SK-N-SH (cell line): ENCODE measurements around the gene PTPDC1. TPM values are rescaled to one million over a fixed set of nuclear protein-coding genes. Genes with fewer than 3 reads are reported as not detected.

Experiments used
- CTCF ChIA-PET: fragments of 300-600, 350-600 bp; formaldehyde crosslinking; extraction: SDS; loops from one replicate; lab custom pipeline; 2021; lab: Yijun Ruan, JAX
- POLR2A ChIA-PET: fragments of 350-600 bp; sonication (Branson Sonifier 250); formaldehyde crosslinking; extraction: SDS; loops from one replicate; lab custom pipeline; 2020; ENCODE audit warnings: antibody characterized with exemption, inconsistent platforms; lab: Yijun Ruan, JAX
- DNase-seq: peaks from one replicate; pipeline ENCODE4 v3.0.0; 2012
- H2AFZ ChIP-seq: fragments of 200-600 bp; sonication (generic); 2 replicates; pipeline ENCODE4 v1.8.1; 2016; ENCODE audit warnings: antibody characterized with exemption, mild to moderate bottlenecking, low read depth
- H3F3A ChIP-seq: fragments of 200-600 bp; sonication (generic); replicated peaks from 2 replicates; pipeline ENCODE3; 2016; ENCODE audit warnings: antibody characterized with exemption, mild to moderate bottlenecking; ENCODE audit not compliant: insufficient read depth
- H3K27ac ChIP-seq, 2 experiments: fragments of 200-500 bp in 1 of 2; fragments of 200-600 bp in 1 of 2; sonication (Bioruptor generic) in 1 of 2; sonication (generic), shearing (Covaris generic) in 1 of 2; 2 replicates each; pipeline versions ENCODE4 v1.5.1 to v1.6.1; 2014 to 2016; ENCODE audit warnings: low read depth in 2 of 2, inconsistent platforms in 1 of 2, low read length in 1 of 2, mild to moderate bottlenecking in 1 of 2, mixed read lengths in 1 of 2
- H3K27me3 ChIP-seq: fragments of 200-600 bp; sonication (generic), shearing (Covaris generic); 2 replicates; pipeline ENCODE4 v1.6.1; 2016; ENCODE audit warnings: mixed run types; ENCODE audit not compliant: insufficient read depth
- H3K36me3 ChIP-seq, 2 experiments: fragments of 200-500 bp in 1 of 2; fragments of 200-600 bp in 1 of 2; sonication (Bioruptor generic) in 1 of 2; sonication (generic) in 1 of 2; replicated peaks in 1 of 2; 2 replicates each; pipeline versions ENCODE3 to v1.5.1; 2014 to 2016; ENCODE audit warnings: low read length in 1 of 2, mild to moderate bottlenecking in 1 of 2; ENCODE audit not compliant: insufficient read depth in 2 of 2, control insufficient read depth in 1 of 2
- H3K4me1 ChIP-seq, 2 experiments: fragments of 200-500 bp in 1 of 2; fragments of 200-600 bp in 1 of 2; sonication (Bioruptor generic) in 1 of 2; sonication (generic), shearing (Covaris generic) in 1 of 2; 2 replicates each; pipeline versions ENCODE4 v1.5.1 to v1.6.1; 2014 to 2016; ENCODE audit warnings: low read depth in 1 of 2, low read length in 1 of 2, mixed run types in 1 of 2; ENCODE audit not compliant: insufficient read depth in 2 of 2, control insufficient read depth in 1 of 2
- H3K4me2 ChIP-seq: fragments of 200-600 bp; sonication (generic), shearing (Covaris generic); 2 replicates; pipeline ENCODE4 v1.6.1; 2017; ENCODE audit warnings: mixed run types
- H3K4me3 ChIP-seq, 2 experiments: fragments of 200-500 bp in 1 of 2; fragments of 200-600 bp in 1 of 2; sonication (Bioruptor generic) in 1 of 2; sonication (generic), shearing (Covaris generic) in 1 of 2; 2 replicates each; pipeline versions ENCODE4 v1.5.1 to v1.8.1; 2014 to 2016; ENCODE audit warnings: low read depth in 2 of 2, inconsistent platforms in 1 of 2, low read length in 1 of 2, mild to moderate bottlenecking in 1 of 2, mixed read lengths in 1 of 2, moderate library complexity in 1 of 2
- H3K79me2 ChIP-seq: fragments of 200-600 bp; sonication (generic); 2 replicates; pipeline ENCODE4 v1.8.1; 2017; ENCODE audit warnings: mild to moderate bottlenecking; ENCODE audit not compliant: insufficient read depth
- H3K9ac ChIP-seq: fragments of 200-600 bp; sonication (generic); 2 replicates; pipeline ENCODE4 v1.6.1; 2017; ENCODE audit warnings: mixed run types
- H3K9me2 ChIP-seq: fragments of 200-600 bp; sonication (generic); 2 replicates; pipeline ENCODE4 v1.6.1; 2017; ENCODE audit warnings: mixed run types
- H3K9me3 ChIP-seq: fragments of 200-600 bp; sonication (generic); 2 replicates; pipeline ENCODE4 v1.6.1; 2017; ENCODE audit warnings: mixed run types, mild to moderate bottlenecking, moderate library complexity
- H4K20me1 ChIP-seq: fragments of 200-600 bp; sonication (generic); 2 replicates; pipeline ENCODE4 v1.6.1; 2017; ENCODE audit warnings: mild to moderate bottlenecking, mixed run types; ENCODE audit not compliant: insufficient read depth
- CHD2 ChIP-seq: fragments of 150-350 bp; IDR thresholded peaks from 2 replicates; pipeline ENCODE4 v1.6.1; 2018; ENCODE audit warnings: low read length; ENCODE audit not compliant: partially characterized antibody
- ELF1 ChIP-seq: IDR thresholded peaks from 2 replicates; pipeline ENCODE4 v1.4.0; 2012
- FOSL2 ChIP-seq: IDR thresholded peaks from 2 replicates; pipeline ENCODE4 v1.4.0; 2012; ENCODE audit warnings: low read depth, mild to moderate bottlenecking, moderate library complexity, borderline replicate concordance
- FOXJ3 ChIP-seq: sonication (generic); formaldehyde crosslinking; IDR thresholded peaks from 2 replicates; pipeline ENCODE4 v1.5.1; 2020; ENCODE audit warnings: mild to moderate bottlenecking, missing genetic modification reagents
- FOXM1 ChIP-seq: IDR thresholded peaks from 2 replicates; pipeline ENCODE4 v1.4.0; 2012; ENCODE audit warnings: low read depth, mild to moderate bottlenecking
- MEF2A ChIP-seq: IDR thresholded peaks from 2 replicates; pipeline ENCODE4 v1.4.0; 2012; ENCODE audit warnings: low read depth, borderline replicate concordance
- MXI1 ChIP-seq: IDR thresholded peaks from 2 replicates; pipeline ENCODE4 v1.6.1; 2012; ENCODE audit warnings: mild to moderate bottlenecking, low read depth, low read length, improper control_type of control experiment
- RCOR1 ChIP-seq: fragments of 150-350 bp; IDR thresholded peaks from 2 replicates; pipeline ENCODE4 v1.6.1; 2017; ENCODE audit warnings: antibody characterized with exemption, low read length
- SIN3A ChIP-seq: IDR thresholded peaks from 2 replicates; pipeline ENCODE4 v1.6.1; 2012; ENCODE audit warnings: low read depth, mild to moderate bottlenecking, low read length, moderate library complexity, borderline replicate concordance
- WGBS: methylation state at CpG from one replicate; pipeline ENCODE4 v1.1.6; 2017; ENCODE audit warnings: low lambda C conversion rate; 5-methylcytosine and 5-hydroxymethylcytosine counted together
- polyA plus RNA-seq, 3 experiments: library from polyadenylated mRNA; depleted of rRNA; stranded (reverse); fragments of >200 nt; gene quantifications; 2 replicates each; pipeline ENCODE4 v1.2.3, GENCODE V29; 2012
- TF ChIP-seq, protein P1 (sequence below): IDR thresholded peaks from 2 replicates; pipeline ENCODE4 v1.6.1; 2012; ENCODE audit warnings: mild to moderate bottlenecking, low read depth, low read length, moderate library complexity
- TF ChIP-seq, protein P2 (sequence below): IDR thresholded peaks from 2 replicates; pipeline ENCODE4 v1.4.0; 2012; ENCODE audit warnings: low read depth
- TF ChIP-seq, protein P3 (sequence below): fragments of 150-350 bp; IDR thresholded peaks from 2 replicates; pipeline ENCODE4 v1.6.1; 2016; ENCODE audit warnings: mild to moderate bottlenecking, low read depth, low read length
- TF ChIP-seq, protein P4 (sequence below): fragments of 200-600 bp; sonication (generic); IDR thresholded peaks from 2 replicates; pipeline ENCODE4 v1.6.1; 2017; ENCODE audit warnings: antibody characterized with exemption, mild to moderate bottlenecking, moderate library complexity

Gene PTPDC1
- polyA plus RNA-seq, 1 of the 3 experiments (the other 2 are of a cell fraction), result 3.7 TPM

DNA sequence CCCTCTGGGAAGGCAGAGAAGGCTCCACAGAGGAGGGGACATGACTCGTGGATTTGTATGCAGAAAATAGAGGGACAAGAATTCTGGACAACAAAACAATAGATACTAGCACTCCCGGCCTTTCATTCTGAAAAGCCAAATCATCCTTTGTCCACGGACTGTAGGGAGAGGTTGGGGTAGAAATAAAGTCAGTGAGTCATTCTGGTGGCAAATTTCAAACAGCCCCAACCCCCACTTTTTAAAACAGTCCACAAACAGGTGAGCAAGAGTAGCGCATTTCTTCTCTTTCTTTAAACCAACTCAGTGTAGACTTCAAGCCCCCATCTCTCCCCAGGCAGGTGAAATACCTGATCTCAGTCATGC, 56.1 kb downstream of the PTPDC1 start:
- Histone ChIP-seq H3K27me3 (no peaks in the 10 kb centered on the region), H3K9me2 (no peaks in the 10 kb centered on the region), H2AFZ (peak overlapping the region; percentile 67), H3K4me1 (peaks cover 18 to 24% of the 10 kb centered on the region in 2 experiments), H3K4me3 (peak overlapping the region in 1 of 2 experiments; percentile 4; a peak in 1 of 4 replicates), H4K20me1 (no peaks in the 10 kb centered on the region), H3K9me3 (no peaks in the 10 kb centered on the region), H3K27ac (peak overlapping the region; percentile 91 to 92), H3K9ac (peak overlapping the region; percentile 55; the same call in 1 of the 2 replicates), H3K79me2 (no peaks in the 10 kb centered on the region), H3K4me2 (peak overlapping the region; percentile 69), H3F3A (peaks cover 20% of the 10 kb centered on the region), H3K36me3 (no peaks in the 10 kb centered on the region)
- TF ChIP-seq CHD2 (no peak), FOSL2 (peak; percentile 24; the same call in 1 of the 2 replicates)
- POLR2A ChIA-PET, result no interaction called here
- no peak for DNase-seq
- CTCF ChIA-PET, result no interaction called here
- 29% methylated on average over 4 of the region's 4 CpGs for WGBS

DNA sequence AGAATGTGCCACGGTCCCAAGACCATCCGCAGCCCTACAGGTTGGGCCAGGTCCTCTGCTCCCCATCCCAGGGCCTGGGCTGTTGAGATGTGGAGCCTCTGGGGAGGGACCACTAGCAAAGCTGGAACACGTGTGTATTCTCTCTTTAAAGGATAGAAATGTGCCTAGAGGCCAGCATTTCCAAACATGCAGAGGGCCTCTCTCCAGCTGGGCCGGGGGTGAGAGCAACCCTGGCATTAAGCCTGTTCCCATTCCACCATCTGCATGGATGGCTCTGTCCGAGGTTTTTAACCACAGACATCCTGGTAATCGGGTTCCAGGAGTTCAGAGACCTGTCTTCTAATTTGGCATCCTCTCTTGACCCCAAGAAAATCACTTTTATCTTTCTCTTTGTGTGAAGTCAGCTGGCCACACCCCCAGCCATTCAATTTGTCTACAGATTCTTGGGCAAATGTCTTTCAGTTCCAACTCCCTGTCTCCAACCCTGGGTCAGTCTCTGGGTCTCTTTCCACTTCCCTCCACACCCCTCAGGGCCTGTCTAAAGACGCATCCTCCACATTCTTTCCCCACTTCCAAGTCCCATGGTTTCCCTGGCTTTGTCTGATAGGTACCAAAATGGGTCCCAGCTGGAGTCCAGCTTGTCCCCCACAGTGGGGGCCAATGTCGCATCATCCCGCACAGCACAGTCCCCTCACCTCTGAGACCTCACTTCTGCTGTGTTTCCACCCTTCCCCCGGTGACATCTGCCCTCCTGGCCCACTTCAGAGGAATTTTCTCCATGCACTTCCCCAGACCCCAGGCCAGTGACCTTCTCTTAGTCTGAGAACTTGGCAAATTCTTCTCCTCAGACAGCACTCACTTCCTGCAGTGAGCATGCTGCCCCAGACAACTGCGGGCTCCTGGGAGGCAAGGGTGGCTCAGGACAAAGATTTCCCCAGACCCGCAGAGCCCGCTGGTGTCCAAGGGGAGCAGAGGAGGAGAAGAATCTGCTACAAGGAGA, 56.8 kb downstream of the PTPDC1 start:
- no peak for DNase-seq
- Histone ChIP-seq H3K27ac (peak overlapping the region; percentile 91 to 92), H3K4me2 (peak overlapping the region; percentile 69), H3K9ac (no peak overlapping the region), H3F3A (peaks cover 20% of the 10 kb centered on the region), H3K9me3 (no peaks in the 10 kb centered on the region), H3K36me3 (no peaks in the 10 kb centered on the region), H2AFZ (peak overlapping the region; percentile 67; the same call in 1 of the 2 replicates), H3K4me1 (peaks cover 18 to 24% of the 10 kb centered on the region in 2 experiments), H4K20me1 (no peaks in the 10 kb centered on the region), H3K9me2 (no peaks in the 10 kb centered on the region), H3K79me2 (no peaks in the 10 kb centered on the region), H3K27me3 (no peaks in the 10 kb centered on the region), H3K4me3 (no peak overlapping the region)
- ChIA-PET CTCF (no interaction called here), POLR2A (no interaction called here)
- TF ChIP-seq, protein P1, sequence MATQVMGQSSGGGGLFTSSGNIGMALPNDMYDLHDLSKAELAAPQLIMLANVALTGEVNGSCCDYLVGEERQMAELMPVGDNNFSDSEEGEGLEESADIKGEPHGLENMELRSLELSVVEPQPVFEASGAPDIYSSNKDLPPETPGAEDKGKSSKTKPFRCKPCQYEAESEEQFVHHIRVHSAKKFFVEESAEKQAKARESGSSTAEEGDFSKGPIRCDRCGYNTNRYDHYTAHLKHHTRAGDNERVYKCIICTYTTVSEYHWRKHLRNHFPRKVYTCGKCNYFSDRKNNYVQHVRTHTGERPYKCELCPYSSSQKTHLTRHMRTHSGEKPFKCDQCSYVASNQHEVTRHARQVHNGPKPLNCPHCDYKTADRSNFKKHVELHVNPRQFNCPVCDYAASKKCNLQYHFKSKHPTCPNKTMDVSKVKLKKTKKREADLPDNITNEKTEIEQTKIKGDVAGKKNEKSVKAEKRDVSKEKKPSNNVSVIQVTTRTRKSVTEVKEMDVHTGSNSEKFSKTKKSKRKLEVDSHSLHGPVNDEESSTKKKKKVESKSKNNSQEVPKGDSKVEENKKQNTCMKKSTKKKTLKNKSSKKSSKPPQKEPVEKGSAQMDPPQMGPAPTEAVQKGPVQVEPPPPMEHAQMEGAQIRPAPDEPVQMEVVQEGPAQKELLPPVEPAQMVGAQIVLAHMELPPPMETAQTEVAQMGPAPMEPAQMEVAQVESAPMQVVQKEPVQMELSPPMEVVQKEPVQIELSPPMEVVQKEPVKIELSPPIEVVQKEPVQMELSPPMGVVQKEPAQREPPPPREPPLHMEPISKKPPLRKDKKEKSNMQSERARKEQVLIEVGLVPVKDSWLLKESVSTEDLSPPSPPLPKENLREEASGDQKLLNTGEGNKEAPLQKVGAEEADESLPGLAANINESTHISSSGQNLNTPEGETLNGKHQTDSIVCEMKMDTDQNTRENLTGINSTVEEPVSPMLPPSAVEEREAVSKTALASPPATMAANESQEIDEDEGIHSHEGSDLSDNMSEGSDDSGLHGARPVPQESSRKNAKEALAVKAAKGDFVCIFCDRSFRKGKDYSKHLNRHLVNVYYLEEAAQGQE, result peak; percentile 68; the same call in 1 of the 2 replicates
- TF ChIP-seq RCOR1, result no peak
- 86% methylated on average over 12 of the region's 13 CpGs for WGBS

DNA sequence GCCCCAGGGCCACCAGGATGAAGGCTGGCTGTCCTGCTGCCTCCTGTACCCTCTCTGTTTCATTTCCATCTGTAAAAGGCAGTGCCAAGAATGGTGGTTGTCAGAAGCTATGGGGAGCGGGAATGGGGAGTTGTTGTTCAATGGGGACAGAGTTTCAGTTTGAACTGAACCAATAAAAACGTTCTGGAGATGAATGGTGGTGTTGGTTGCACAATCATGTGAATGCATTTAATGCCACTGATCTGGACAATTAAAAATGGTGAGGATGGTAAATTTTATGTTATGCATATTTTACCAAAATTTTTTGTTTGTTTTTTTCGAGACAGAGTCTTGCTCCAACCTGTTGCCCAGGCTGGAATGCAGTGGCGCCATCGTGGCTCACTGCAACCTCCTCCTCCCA, 58.1 kb downstream of the PTPDC1 start:
- no peak for DNase-seq
- no peak overlapping the region for H3K4me3 ChIP-seq
- H3K9me3 ChIP-seq, result no peaks in the 10 kb centered on the region
- H3K4me1 ChIP-seq, result peaks cover 18 to 24% of the 10 kb centered on the region in 2 experiments
- ChIA-PET POLR2A (no interaction called here), CTCF (no interaction called here)
- H3K9ac ChIP-seq, result no peak overlapping the region
- no peaks in the 10 kb centered on the region for H3K79me2 ChIP-seq
- 86% methylated on average over 5 of the region's 5 CpGs for WGBS
- no peaks in the 10 kb centered on the region for H3K27me3 ChIP-seq
- H3F3A ChIP-seq, result peaks cover 20% of the 10 kb centered on the region
- no peak overlapping the region for H3K27ac ChIP-seq
- no peak overlapping the region for H3K4me2 ChIP-seq
- no peaks in the 10 kb centered on the region for H4K20me1 ChIP-seq
- H3K36me3 ChIP-seq, result no peaks in the 10 kb centered on the region
- no peak overlapping the region for H2AFZ ChIP-seq
- H3K9me2 ChIP-seq, result no peaks in the 10 kb centered on the region
- TF ChIP-seq FOXJ3, result no peak
- TF ChIP-seq, protein P2, sequence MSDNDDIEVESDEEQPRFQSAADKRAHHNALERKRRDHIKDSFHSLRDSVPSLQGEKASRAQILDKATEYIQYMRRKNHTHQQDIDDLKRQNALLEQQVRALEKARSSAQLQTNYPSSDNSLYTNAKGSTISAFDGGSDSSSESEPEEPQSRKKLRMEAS, result no peak
- no peak for TF ChIP-seq SIN3A
- no peak for TF ChIP-seq RCOR1
- TF ChIP-seq MXI1, result no peak
- TF ChIP-seq MEF2A, result no peak
- no peak for TF ChIP-seq FOXM1
- TF ChIP-seq, protein P3, sequence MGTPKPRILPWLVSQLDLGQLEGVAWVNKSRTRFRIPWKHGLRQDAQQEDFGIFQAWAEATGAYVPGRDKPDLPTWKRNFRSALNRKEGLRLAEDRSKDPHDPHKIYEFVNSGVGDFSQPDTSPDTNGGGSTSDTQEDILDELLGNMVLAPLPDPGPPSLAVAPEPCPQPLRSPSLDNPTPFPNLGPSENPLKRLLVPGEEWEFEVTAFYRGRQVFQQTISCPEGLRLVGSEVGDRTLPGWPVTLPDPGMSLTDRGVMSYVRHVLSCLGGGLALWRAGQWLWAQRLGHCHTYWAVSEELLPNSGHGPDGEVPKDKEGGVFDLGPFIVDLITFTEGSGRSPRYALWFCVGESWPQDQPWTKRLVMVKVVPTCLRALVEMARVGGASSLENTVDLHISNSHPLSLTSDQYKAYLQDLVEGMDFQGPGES, result no peak
- TF ChIP-seq, protein P4, sequence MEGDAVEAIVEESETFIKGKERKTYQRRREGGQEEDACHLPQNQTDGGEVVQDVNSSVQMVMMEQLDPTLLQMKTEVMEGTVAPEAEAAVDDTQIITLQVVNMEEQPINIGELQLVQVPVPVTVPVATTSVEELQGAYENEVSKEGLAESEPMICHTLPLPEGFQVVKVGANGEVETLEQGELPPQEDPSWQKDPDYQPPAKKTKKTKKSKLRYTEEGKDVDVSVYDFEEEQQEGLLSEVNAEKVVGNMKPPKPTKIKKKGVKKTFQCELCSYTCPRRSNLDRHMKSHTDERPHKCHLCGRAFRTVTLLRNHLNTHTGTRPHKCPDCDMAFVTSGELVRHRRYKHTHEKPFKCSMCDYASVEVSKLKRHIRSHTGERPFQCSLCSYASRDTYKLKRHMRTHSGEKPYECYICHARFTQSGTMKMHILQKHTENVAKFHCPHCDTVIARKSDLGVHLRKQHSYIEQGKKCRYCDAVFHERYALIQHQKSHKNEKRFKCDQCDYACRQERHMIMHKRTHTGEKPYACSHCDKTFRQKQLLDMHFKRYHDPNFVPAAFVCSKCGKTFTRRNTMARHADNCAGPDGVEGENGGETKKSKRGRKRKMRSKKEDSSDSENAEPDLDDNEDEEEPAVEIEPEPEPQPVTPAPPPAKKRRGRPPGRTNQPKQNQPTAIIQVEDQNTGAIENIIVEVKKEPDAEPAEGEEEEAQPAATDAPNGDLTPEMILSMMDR, result no peak
- TF ChIP-seq ELF1, result no peak
